PC-3 (cell line): ENCODE results near the gene MVB12B.
A peak's percentile ranks its signal among the peaks of the same experiment; 100 is the strongest.

Experiments
- EZH2 ChIP-seq: fragments of 300-600 bp; sonication (generic); IDR thresholded peaks from one replicate; pipeline ENCODE4 v1.6.1; 2017; ENCODE audit warnings: antibody characterized with exemption, mild to moderate bottlenecking, low read length; ENCODE audit not compliant: unreplicated experiment
- EZH2phosphoT487 ChIP-seq: fragments of 300-600 bp; sonication (generic); IDR thresholded peaks from 2 replicates; pipeline ENCODE4 v1.6.1; 2018; ENCODE audit warnings: mild to moderate bottlenecking, antibody characterized with exemption, low read length, borderline replicate concordance
- TF ChIP-seq, protein P1 (sequence below): fragments of 300-600 bp; sonication (generic); conservative IDR thresholded peaks from 2 replicates; pipeline ENCODE4 v1.5.1; 2017; ENCODE audit warnings: antibody characterized with exemption, low read depth, mild to moderate bottlenecking, low read length

DNA sequence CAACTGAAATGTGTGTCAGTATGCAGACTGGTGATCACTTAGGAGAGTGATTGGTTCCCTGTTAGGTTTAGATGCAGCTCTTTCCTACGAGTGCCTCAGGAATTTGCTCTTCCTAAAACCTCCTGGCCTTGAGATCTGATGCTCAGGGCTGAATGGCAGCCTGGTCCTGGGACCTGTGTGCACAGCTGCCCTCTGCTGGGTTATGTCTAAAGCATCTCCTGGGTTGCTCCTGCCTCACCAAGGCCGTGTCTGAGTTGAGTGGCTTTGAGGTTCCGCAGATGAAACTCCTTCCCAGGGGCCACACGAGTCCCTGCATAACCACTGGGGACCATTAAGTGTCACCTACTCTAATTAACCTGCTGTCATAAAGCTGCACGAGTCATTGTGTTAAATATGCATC lies 59.5 kb downstream of the MVB12B start:
- TF ChIP-seq, protein P1, sequence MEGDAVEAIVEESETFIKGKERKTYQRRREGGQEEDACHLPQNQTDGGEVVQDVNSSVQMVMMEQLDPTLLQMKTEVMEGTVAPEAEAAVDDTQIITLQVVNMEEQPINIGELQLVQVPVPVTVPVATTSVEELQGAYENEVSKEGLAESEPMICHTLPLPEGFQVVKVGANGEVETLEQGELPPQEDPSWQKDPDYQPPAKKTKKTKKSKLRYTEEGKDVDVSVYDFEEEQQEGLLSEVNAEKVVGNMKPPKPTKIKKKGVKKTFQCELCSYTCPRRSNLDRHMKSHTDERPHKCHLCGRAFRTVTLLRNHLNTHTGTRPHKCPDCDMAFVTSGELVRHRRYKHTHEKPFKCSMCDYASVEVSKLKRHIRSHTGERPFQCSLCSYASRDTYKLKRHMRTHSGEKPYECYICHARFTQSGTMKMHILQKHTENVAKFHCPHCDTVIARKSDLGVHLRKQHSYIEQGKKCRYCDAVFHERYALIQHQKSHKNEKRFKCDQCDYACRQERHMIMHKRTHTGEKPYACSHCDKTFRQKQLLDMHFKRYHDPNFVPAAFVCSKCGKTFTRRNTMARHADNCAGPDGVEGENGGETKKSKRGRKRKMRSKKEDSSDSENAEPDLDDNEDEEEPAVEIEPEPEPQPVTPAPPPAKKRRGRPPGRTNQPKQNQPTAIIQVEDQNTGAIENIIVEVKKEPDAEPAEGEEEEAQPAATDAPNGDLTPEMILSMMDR = peak; percentile 61
- no peak for TF ChIP-seq EZH2
- no peak for TF ChIP-seq EZH2phosphoT487
